NCI-H82 (cell line): Measurements from ENCODE around the gene SLC6A14.

ENCODE experiments used
- DNase-seq: peaks from one replicate; lab custom pipeline; 2025; lab: John Stamatoyannopoulos, UW

SLC6A14 gene

GRCh38 chrX:116436358-116436816 lies at the start of gene SLC6A14:
SLC6A14 (plus strand) TSS chrX:116436606; CDS start chrX:116436710, 104 bp downstream.
- no peak for DNase-seq

GRCh38 chrX:116395752-116396151 lies 40.7 kb upstream of the SLC6A14 start:
- no peak for DNase-seq

- DNase-seq: no peak
Measured at GRCh38 chrX:116399681-116400080, 36.7 kb upstream of the SLC6A14 start.

GRCh38 chrX:116409219-116409618 lies 27.2 kb upstream of the SLC6A14 start:
- no peak for DNase-seq

- no peak for DNase-seq
Measured at GRCh38 chrX:116413273-116413672, 23.1 kb upstream of the SLC6A14 start.

GRCh38 chrX:116417214-116417613 lies 19.2 kb upstream of the SLC6A14 start:
- DNase-seq: peak; percentile 0

GRCh38 chrX:116417968-116418367 lies 18.4 kb upstream of the SLC6A14 start:
- no peak for DNase-seq

GRCh38 chrX:116427978-116428377 lies 8.4 kb upstream of the SLC6A14 start:
- DNase-seq: no peak

GRCh38 chrX:116435597-116435996 lies 809 bp upstream of the SLC6A14 start:
- no peak for DNase-seq

- DNase-seq: no peak
Measured at GRCh38 chrX:116449156-116449555, 12.8 kb downstream of the SLC6A14 start.

- DNase-seq: no peak
Measured at GRCh38 chrX:116462822-116463221, 26.4 kb downstream of the SLC6A14 start, which contains the start of gene CT83. CT83 (minus strand) TSS chrX:116462976; CDS start chrX:116462856, 120 bp downstream.

- no peak for DNase-seq
Measured at GRCh38 chrX:116480059-116480458, 43.7 kb downstream of the SLC6A14 start.

- peak; percentile 3 for DNase-seq
Measured at GRCh38 chrX:116490104-116490503, 53.7 kb downstream of the SLC6A14 start.

- DNase-seq: no peak
Measured at GRCh38 chrX:116493271-116493670, 56.9 kb downstream of the SLC6A14 start.

GRCh38 chrX:116499780-116500179 lies 63.4 kb downstream of the SLC6A14 start:
- no peak for DNase-seq
